ENCODE data around the gene OBSCN. TPM values are rescaled to one million over a fixed set of nuclear protein-coding genes. Genes with fewer than 3 reads are reported as not detected.

Gene OBSCN
- total RNA-seq, 1 donor from 2014 or later = 316 TPM

- no peak for TF ChIP-seq CTCF (IDR thresholded peaks at IDR 0.05; ENCODE audit: borderline replicate concordance)
- H3K4me3 ChIP-seq = peak overlapping the region; percentile 67
- H3K9me3 ChIP-seq (replicated peaks) = no peaks in the 10 kb centered on the region
- intact Hi-C loops (cut with micrococcal nuclease) = no loop called here
- peaks cover 74% of the 10 kb centered on the region for H3K4me1 ChIP-seq
- H3K36me3 ChIP-seq = peaks cover 23% of the 10 kb centered on the region
- H3K27me3 ChIP-seq (ENCODE audit: low read depth) = peaks cover 22% of the 10 kb centered on the region
- DNase-seq = peak; percentile 52
- H3K27ac ChIP-seq (replicated peaks) = peak overlapping the region; percentile 95
Observed at GRCh38 chr1:228372183-228373003, 164.5 kb downstream of the OBSCN start.

- intact Hi-C loops (cut with micrococcal nuclease) = no loop called here
- no peaks in the 10 kb centered on the region for H3K9me3 ChIP-seq (replicated peaks)
- H3K4me1 ChIP-seq = peaks cover 74% of the 10 kb centered on the region
- no peak for TF ChIP-seq CTCF (IDR thresholded peaks at IDR 0.05; ENCODE audit: borderline replicate concordance)
- H3K4me3 ChIP-seq = peak overlapping the region; percentile 67
- peaks cover 24% of the 10 kb centered on the region for H3K27me3 ChIP-seq (ENCODE audit: low read depth)
- H3K36me3 ChIP-seq = peaks cover 27% of the 10 kb centered on the region
- H3K27ac ChIP-seq (replicated peaks) = peak overlapping the region; percentile 95
- DNase-seq = peak; percentile 4
Observed at GRCh38 chr1:228373004-228373680, 165.3 kb downstream of the OBSCN start.

- intact Hi-C loops (cut with micrococcal nuclease) = no loop called here
- Histone ChIP-seq H3K27ac (replicated peaks) (peak overlapping the region; percentile 95), H3K9me3 (replicated peaks) (no peaks in the 10 kb centered on the region), H3K4me3 (peak overlapping the region; percentile 25), H3K27me3 (ENCODE audit: low read depth) (peaks cover 25% of the 10 kb centered on the region), H3K36me3 (peaks cover 30% of the 10 kb centered on the region), H3K4me1 (peaks cover 73% of the 10 kb centered on the region)
- TF ChIP-seq CTCF (IDR thresholded peaks at IDR 0.05; ENCODE audit: borderline replicate concordance) = no peak
- peak; percentile 16 for DNase-seq
Observed at GRCh38 chr1:228373681-228374571, 166.1 kb downstream of the OBSCN start.

GRCh38 chr1:228374711-228375577 is 167.1 kb downstream of the OBSCN start:
- intact Hi-C loops (cut with micrococcal nuclease) = no loop called here
- Histone ChIP-seq H3K4me1 (peaks cover 77% of the 10 kb centered on the region), H3K36me3 (peaks cover 30% of the 10 kb centered on the region)

More at GRCh38 chr1:228374711-228375577, 167.1 kb downstream of the OBSCN start:
- H3K27ac ChIP-seq (replicated peaks) = peak overlapping the region; percentile 95
- H3K9me3 ChIP-seq (replicated peaks) = no peaks in the 10 kb centered on the region
- peak overlapping the region; percentile 25 for H3K4me3 ChIP-seq
- peaks cover 25% of the 10 kb centered on the region for H3K27me3 ChIP-seq (ENCODE audit: low read depth)
- peak; percentile 87 for DNase-seq
- TF ChIP-seq CTCF (IDR thresholded peaks at IDR 0.05; ENCODE audit: borderline replicate concordance) = no peak

All from left ventricle myocardium inferior (tissue), 1 donor.